HepG2 (cell line): ENCODE data around the gene RPS27L. TPM values are rescaled to one million over a fixed set of nuclear protein-coding genes. Genes with fewer than 3 reads are reported as not detected.

Experiments
- ATAC-seq: fragments of 200-7000 bp; cut with Tn5 transposase; 3 replicates; pipeline ENCODE4 v1.9.1; 2020; ENCODE audit warnings: mild to moderate bottlenecking, moderate library complexity
- BruUV-seq: library from RNA; stranded (reverse); fragments of 400-500 nt; replicated peaks from 2 replicates; lab custom pipeline; 2021; lab: Mats Ljungman, UMichigan
- CTCF ChIA-PET: fragments of 300-600 bp; formaldehyde crosslinking; extraction: SDS; loops from one replicate; lab custom pipeline; 2021; ENCODE audit warnings: low total read pairs, inconsistent platforms, low intra/inter-chr PET ratio; lab: Yijun Ruan, JAX
- POLR2A ChIA-PET: fragments of 350-600 bp; sonication (Branson Sonifier 250); formaldehyde crosslinking; loops from one replicate; lab custom pipeline; 2020; ENCODE audit warnings: antibody characterized with exemption, inconsistent platforms; lab: Yijun Ruan, JAX
- DNase-seq: peaks from one replicate; pipeline ENCODE4 v3.0.0-alpha.2; 2015; ENCODE audit warnings: low spot score
- FAIRE-seq: peaks from 3 replicates; lab custom pipeline; 2011; peaks lifted over from hg19 to GRCh38; lab: Jason Lieb, UNC
- H2AFZ ChIP-seq: one replicate; pipeline ENCODE4 v1.6.1; 2011; ENCODE audit warnings: low read length, inconsistent platforms
- H3K27ac ChIP-seq: fragments of 300-600 bp; 3 replicates; pipeline ENCODE4 v1.8.0; 2011; ENCODE audit warnings: mixed run types, mild to moderate bottlenecking, mixed read lengths, low read length, inconsistent platforms; ENCODE audit not compliant: insufficient read depth; ENCODE audit errors: extremely low read length
- H3K27me3 ChIP-seq, 2 experiments: fragments of 200-600 bp in 1 of 2; 2 replicates in 1 of 2; 3 replicates in 1 of 2; pipeline versions ENCODE4 v1.6.0 to v1.8.0; 2011; ENCODE audit warnings: low read length in 2 of 2, mild to moderate bottlenecking in 2 of 2, moderate library complexity in 2 of 2, inconsistent platforms in 1 of 2; ENCODE audit not compliant: insufficient read depth in 2 of 2, control insufficient read depth in 1 of 2
- H3K36me3 ChIP-seq, 2 experiments: fragments of 200-600 bp in 1 of 2; replicated peaks in 1 of 2; 2 replicates in 1 of 2; 3 replicates in 1 of 2; pipeline versions ENCODE4 v1.5.1 to v1.8.0; 2011; ENCODE audit warnings: low read length in 2 of 2, inconsistent platforms in 1 of 2; ENCODE audit not compliant: insufficient read depth in 2 of 2, control insufficient read depth in 1 of 2
- H3K4me1 ChIP-seq: 2 replicates; pipeline ENCODE4 v1.5.1; 2012; ENCODE audit warnings: low read length, inconsistent platforms; ENCODE audit not compliant: insufficient read depth
- H3K4me2 ChIP-seq: 2 replicates; pipeline ENCODE4 v1.6.0; 2011; ENCODE audit warnings: low read depth, low read length, inconsistent platforms
- H3K4me3 ChIP-seq, 3 experiments: fragments of 200-600 bp in 1 of 3; sonication (generic), shearing (Covaris generic) in 1 of 3; replicated peaks in 1 of 3; 2 replicates each; pipeline ENCODE4 v1.5.1; 2011 to 2016; ENCODE audit warnings: low read length in 3 of 3, inconsistent platforms in 2 of 3, low read depth in 2 of 3, mild to moderate bottlenecking in 2 of 3, control low read depth in 1 of 3, mixed read lengths in 1 of 3; ENCODE audit not compliant: insufficient read depth in 1 of 3
- H3K79me2 ChIP-seq: one replicate; pipeline ENCODE4 v1.6.1; 2011; ENCODE audit warnings: low read length, inconsistent platforms; ENCODE audit not compliant: insufficient read depth
- H3K9ac ChIP-seq: 2 replicates; pipeline ENCODE4 v1.6.0; 2011; ENCODE audit warnings: mild to moderate bottlenecking, low read depth, low read length, inconsistent platforms; ENCODE audit not compliant: insufficient read depth
- H3K9me3 ChIP-seq: 2 replicates; pipeline ENCODE4 v1.5.1; 2012; ENCODE audit warnings: mild to moderate bottlenecking, low read length
- H4K20me1 ChIP-seq: 2 replicates; pipeline ENCODE4 v1.6.0; 2011; ENCODE audit warnings: inconsistent platforms, mild to moderate bottlenecking, low read length, moderate library complexity; ENCODE audit not compliant: insufficient read depth
- EEA1 ChIP-seq: sonication (generic); formaldehyde crosslinking; IDR thresholded peaks from 2 replicates; pipeline ENCODE4 v1.5.1; 2020; ENCODE audit warnings: mild to moderate bottlenecking, missing genetic modification reagents, borderline replicate concordance
- RXRB ChIP-seq: IDR thresholded peaks from 2 replicates; pipeline ENCODE4 v1.6.1; 2016; ENCODE audit warnings: borderline replicate concordance, missing genetic modification reagents, missing compliant biosample characterization
- ZNF124 ChIP-seq: sonication (generic); formaldehyde crosslinking; IDR thresholded peaks from 2 replicates; pipeline ENCODE4 v1.4.0; 2020; ENCODE audit warnings: missing genetic modification reagents
- ZNF275 ChIP-seq: sonication (generic); formaldehyde crosslinking; IDR thresholded peaks from 2 replicates; pipeline ENCODE4 v1.8.0; 2022; ENCODE audit warnings: missing genetic modification reagents, mild to moderate bottlenecking, inconsistent platforms, borderline replicate concordance
- ZNF30 ChIP-seq: sonication (generic); formaldehyde crosslinking; IDR thresholded peaks from 2 replicates; pipeline ENCODE4 v1.5.0; 2020; ENCODE audit warnings: mild to moderate bottlenecking, missing genetic modification reagents
- ZNF510 ChIP-seq: sonication (generic); formaldehyde crosslinking; IDR thresholded peaks from 2 replicates; pipeline ENCODE4 v1.4.0; 2020; ENCODE audit warnings: low read depth, mild to moderate bottlenecking, missing genetic modification reagents
- WGBS: methylation state at CpG from one replicate; pipeline ENCODE4 v1.1.6; 2017; ENCODE audit warnings: low lambda C conversion rate; 5-methylcytosine and 5-hydroxymethylcytosine counted together
- in situ Hi-C: cut with HindIII; loops from 2 replicates; pipeline ENCODE4 v1.10.0; 2017; ENCODE audit warnings: low pct_unique_long_range_greater_than_20kb; ENCODE audit not compliant: extremely low pct_ligation_motif_present
- intact Hi-C: fragments of 100-400 bp; cut with micrococcal nuclease; formaldehyde crosslinking; loops from one replicate; pipeline ENCODE4 v1.10.0; 2022; ENCODE audit not compliant: unreplicated experiment
- polyA plus RNA-seq, 8 experiments: library from polyadenylated mRNA; depleted of rRNA in 3 of 8; stranded (reverse) in 7 of 8; unstranded in 1 of 8; fragments of >200 nt; fragmentation: Illumina TruSeq in 4 of 8; extraction: Trizol in 4 of 8; gene quantifications; 2 replicates each; pipeline versions ENCODE4 v1.2.1 to v1.2.3, GENCODE V29; 2011 to 2016; ENCODE audit warnings: low read depth in 4 of 8, missing spikeins in 1 of 8, mixed read lengths in 1 of 8; ENCODE audit not compliant: insufficient read depth in 1 of 8
- total RNA-seq, 5 experiments: library from RNA; depleted of rRNA; stranded (reverse); fragments of >200 nt; fragmentation: Illumina TruSeq; extraction: Trizol; gene quantifications; 2 replicates each; pipeline ENCODE4 v1.2.3, GENCODE V29; 2016; ENCODE audit warnings: low read depth in 1 of 5
- TF ChIP-seq, protein P1 (sequence below): sonication (generic); formaldehyde crosslinking; IDR thresholded peaks from 2 replicates; pipeline ENCODE4 v1.8.0; 2022; ENCODE audit warnings: mild to moderate bottlenecking, missing genetic modification reagents, moderate library complexity
- TF ChIP-seq, protein P2 (sequence below): sonication (generic); formaldehyde crosslinking; conservative IDR thresholded peaks from 2 replicates; pipeline ENCODE4 v1.4.0; 2020; ENCODE audit warnings: missing genetic modification reagents

The RPS27L gene
- total and polyA plus RNA-seq, 2 of the 13 experiments (the other 11 are each of a cell fraction or from before 2014, with no cell fraction given): 231 to 433 TPM

DNA sequence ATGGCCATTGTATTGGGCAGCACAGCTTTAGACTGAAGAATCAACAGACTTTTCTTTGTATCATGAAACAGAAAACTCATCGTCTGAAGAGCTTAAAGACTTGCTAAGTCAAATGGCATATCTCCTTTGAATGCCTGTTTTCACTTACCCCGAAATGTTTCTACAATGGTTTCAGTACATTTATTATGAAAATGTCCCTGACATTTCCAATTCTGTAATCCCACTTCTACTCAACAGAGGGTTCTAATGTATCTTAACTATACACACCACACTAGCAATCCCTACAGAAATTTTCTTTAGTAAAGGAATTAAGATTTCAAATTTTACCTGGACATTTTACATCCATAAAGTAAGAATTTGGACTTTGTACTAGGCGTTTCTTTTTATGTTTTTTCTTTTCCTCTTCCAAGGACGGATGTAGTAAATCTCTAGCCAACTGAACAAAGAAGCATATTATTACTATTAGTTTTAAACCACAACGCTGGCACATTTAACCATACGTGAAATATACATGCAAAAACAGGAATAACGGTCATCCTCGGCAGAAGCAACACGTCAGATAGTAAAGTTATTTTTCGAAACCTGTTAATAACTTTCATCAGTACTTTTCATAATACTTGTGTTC is 1.1 kb downstream of the RPS27L start:
- Histone ChIP-seq H3K4me3 (peak overlapping the region; percentile 78 to 96 (median 96)), H2AFZ (no peak overlapping the region), H3K9ac (peak overlapping the region; percentile 94), H3K4me2 (peak overlapping the region; percentile 70), H3K27me3 (no peaks in the 10 kb centered on the region; a peak in 1 of 5 replicates), H4K20me1 (no peaks in the 10 kb centered on the region; the same call in 1 of the 2 replicates), H3K27ac (peak overlapping the region; percentile 89), H3K9me3 (no peaks in the 10 kb centered on the region), H3K4me1 (peaks cover 24% of the 10 kb centered on the region), H3K79me2 (peaks cover 26% of the 10 kb centered on the region), H3K36me3 (peaks cover 1 to 28% of the 10 kb centered on the region in 2 experiments; a peak in 4 of 5 replicates)
- no peak for FAIRE-seq
- intact Hi-C loops: loop anchor here (1.0 to 10.0 kb wide), 6 partner anchors 33 to 371 kb away; partner anchors contain the start of gene APH1B
- ATAC-seq: no peak
- ChIA-PET POLR2A (interaction anchor here (0.6 to 2.3 kb wide), 19 partner anchors 9 to 314 kb away, joined by 3 to 26 read pairs (median 5); partner anchors contain the start of gene RAB8B), CTCF (no interaction called here)
- in situ Hi-C loops: loop anchor here (25.0 kb wide), 1 partner anchor 256 kb away; no protein-coding TSS in a partner anchor
- no peak for DNase-seq
- under 1% methylated on average over 10 of the region's 10 CpGs for WGBS
- no TSS peak for BruUV-seq
- TF ChIP-seq RXRB (CRISPR knock-in tag) (0 out of 2 replicates have a peak, but pooled peaks have one; percentile 5), ZNF510 (CRISPR knock-in tag) (0 out of 2 replicates have a peak, but pooled peaks have one; percentile 3), EEA1 (no peak), ZNF275 (CRISPR knock-in tag) (0 out of 2 replicates have a peak, but pooled peaks have one; percentile 6), ZNF124 (CRISPR knock-in tag) (0 out of 2 replicates have a peak, but pooled peaks have one; percentile 5), ZNF30 (CRISPR knock-in tag) (0 out of 2 replicates have a peak, but pooled peaks have one; percentile 32)
- TF ChIP-seq, protein P1, sequence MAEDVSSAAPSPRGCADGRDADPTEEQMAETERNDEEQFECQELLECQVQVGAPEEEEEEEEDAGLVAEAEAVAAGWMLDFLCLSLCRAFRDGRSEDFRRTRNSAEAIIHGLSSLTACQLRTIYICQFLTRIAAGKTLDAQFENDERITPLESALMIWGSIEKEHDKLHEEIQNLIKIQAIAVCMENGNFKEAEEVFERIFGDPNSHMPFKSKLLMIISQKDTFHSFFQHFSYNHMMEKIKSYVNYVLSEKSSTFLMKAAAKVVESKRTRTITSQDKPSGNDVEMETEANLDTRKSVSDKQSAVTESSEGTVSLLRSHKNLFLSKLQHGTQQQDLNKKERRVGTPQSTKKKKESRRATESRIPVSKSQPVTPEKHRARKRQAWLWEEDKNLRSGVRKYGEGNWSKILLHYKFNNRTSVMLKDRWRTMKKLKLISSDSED (CRISPR knock-in tag): no peak
- TF ChIP-seq, protein P2, sequence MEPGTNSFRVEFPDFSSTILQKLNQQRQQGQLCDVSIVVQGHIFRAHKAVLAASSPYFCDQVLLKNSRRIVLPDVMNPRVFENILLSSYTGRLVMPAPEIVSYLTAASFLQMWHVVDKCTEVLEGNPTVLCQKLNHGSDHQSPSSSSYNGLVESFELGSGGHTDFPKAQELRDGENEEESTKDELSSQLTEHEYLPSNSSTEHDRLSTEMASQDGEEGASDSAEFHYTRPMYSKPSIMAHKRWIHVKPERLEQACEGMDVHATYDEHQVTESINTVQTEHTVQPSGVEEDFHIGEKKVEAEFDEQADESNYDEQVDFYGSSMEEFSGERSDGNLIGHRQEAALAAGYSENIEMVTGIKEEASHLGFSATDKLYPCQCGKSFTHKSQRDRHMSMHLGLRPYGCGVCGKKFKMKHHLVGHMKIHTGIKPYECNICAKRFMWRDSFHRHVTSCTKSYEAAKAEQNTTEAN (CRISPR knock-in tag): 0 out of 2 replicates have a peak, but pooled peaks have one; percentile 14
